Progenitor cell of endocrine pancreas (in vitro differentiated cells): ENCODE data around the gene MAPKAPK3. TPM values are rescaled to one million over a fixed set of nuclear protein-coding genes. Genes with fewer than 3 reads are reported as not detected.

Experiments used
- DNase-seq: peaks from one replicate; pipeline ENCODE4 v3.0.0; 2021; ENCODE audit warnings: low spot score; ENCODE audit not compliant: unreplicated experiment
- H3K27ac Mint-ChIP-seq: 2 replicates; pipeline ENCODE4 v1.8.0; 2021; ENCODE audit warnings: mild to moderate bottlenecking, moderate library complexity, mixed read lengths
- H3K27me3 Mint-ChIP-seq: 2 replicates; pipeline ENCODE4 v1.8.0; 2021; ENCODE audit warnings: mixed read lengths
- H3K36me3 Mint-ChIP-seq: 2 replicates; pipeline ENCODE4 v1.8.0; 2022; ENCODE audit warnings: mixed read lengths; ENCODE audit not compliant: insufficient read depth
- H3K4me1 Mint-ChIP-seq: 2 replicates; pipeline ENCODE4 v1.8.0; 2021; ENCODE audit warnings: low read depth, mixed read lengths
- H3K4me3 Mint-ChIP-seq: 2 replicates; pipeline ENCODE4 v1.8.0; 2021; ENCODE audit warnings: low read depth, mild to moderate bottlenecking, moderate library complexity, mixed read lengths
- H3K9me3 Mint-ChIP-seq: 2 replicates; pipeline ENCODE4 v1.8.0; 2021; ENCODE audit warnings: low read depth, mixed read lengths
- total RNA-seq: library from RNA; stranded (reverse); gene quantifications from 2 replicates; pipeline ENCODE4 v1.2.1, GENCODE V29; 2021
- TF ChIP-seq, protein P1 (sequence below): fragments of 200-600 bp; sonication (generic); IDR thresholded peaks from one replicate; pipeline ENCODE4 v1.5.0; 2021; ENCODE audit warnings: antibody characterized with exemption, mild to moderate bottlenecking; ENCODE audit not compliant: unreplicated experiment

The MAPKAPK3 gene
- total RNA-seq, 1 donor from 2014 or later: 40.8 TPM

DNA sequence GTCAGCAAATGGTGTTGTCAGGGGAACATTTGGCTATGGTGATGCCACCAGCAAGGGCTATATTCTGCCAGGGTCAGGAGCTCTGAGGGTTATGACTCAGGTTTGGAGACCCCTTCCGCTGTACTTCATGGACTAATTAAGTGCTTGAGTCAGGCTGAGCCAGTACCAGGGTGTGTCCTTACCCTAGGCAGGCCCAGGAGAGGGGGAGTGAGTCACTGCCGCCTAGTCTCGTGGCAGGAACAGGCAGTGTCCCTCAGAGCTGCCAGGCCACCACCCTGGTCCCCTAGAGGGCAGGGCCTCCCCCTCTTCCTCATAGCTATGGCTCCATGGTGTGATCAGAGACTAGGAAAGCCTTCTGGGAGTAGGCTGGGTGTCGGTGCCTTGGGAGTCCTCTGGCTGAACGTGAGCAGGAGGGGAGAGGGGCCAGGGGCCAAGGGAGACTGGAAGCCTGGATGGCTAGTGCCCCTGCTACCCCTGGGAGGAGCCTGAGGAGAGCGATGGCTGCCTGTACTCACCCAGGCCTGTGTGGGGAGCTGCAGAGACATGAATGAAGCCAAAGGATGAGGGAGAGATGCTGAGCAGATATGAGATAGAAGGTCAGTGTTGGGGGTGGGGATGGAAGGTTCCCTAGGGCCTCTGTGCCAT is 10.6 kb downstream of the MAPKAPK3 start:
- Mint-ChIP-seq H3K4me3 (no peak overlapping the region), H3K36me3 (no peaks in the 10 kb centered on the region), H3K9me3 (no peaks in the 10 kb centered on the region), H3K27me3 (no peaks in the 10 kb centered on the region), H3K27ac (no peak overlapping the region), H3K4me1 (peaks cover 1% of the 10 kb centered on the region)
- no peak for DNase-seq
- TF ChIP-seq, protein P1, sequence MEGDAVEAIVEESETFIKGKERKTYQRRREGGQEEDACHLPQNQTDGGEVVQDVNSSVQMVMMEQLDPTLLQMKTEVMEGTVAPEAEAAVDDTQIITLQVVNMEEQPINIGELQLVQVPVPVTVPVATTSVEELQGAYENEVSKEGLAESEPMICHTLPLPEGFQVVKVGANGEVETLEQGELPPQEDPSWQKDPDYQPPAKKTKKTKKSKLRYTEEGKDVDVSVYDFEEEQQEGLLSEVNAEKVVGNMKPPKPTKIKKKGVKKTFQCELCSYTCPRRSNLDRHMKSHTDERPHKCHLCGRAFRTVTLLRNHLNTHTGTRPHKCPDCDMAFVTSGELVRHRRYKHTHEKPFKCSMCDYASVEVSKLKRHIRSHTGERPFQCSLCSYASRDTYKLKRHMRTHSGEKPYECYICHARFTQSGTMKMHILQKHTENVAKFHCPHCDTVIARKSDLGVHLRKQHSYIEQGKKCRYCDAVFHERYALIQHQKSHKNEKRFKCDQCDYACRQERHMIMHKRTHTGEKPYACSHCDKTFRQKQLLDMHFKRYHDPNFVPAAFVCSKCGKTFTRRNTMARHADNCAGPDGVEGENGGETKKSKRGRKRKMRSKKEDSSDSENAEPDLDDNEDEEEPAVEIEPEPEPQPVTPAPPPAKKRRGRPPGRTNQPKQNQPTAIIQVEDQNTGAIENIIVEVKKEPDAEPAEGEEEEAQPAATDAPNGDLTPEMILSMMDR: no peak

DNA sequence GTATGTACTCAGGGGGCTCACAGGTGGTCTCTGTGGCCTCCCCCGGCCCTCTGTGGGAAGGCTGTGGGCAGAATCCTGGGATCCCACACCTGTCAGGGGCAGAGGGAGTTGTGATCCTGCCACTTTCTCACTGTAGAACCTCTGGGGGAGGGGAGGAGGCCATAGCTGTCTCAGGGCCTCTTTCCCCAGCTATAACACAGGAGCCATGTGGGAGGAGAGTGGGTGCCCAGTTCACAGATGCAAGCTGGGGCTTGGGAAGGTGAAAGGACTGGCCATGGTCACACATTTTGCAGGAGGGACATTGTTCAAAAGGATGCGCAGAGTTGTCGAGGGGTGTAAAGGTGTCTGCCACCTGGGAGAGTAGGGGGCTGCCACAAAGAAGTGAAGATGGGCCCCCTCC is 11.7 kb downstream of the MAPKAPK3 start:
- H3K4me3 Mint-ChIP-seq: no peak overlapping the region
- peaks cover 1% of the 10 kb centered on the region for H3K4me1 Mint-ChIP-seq
- TF ChIP-seq, protein P1: no peak
- DNase-seq: no peak
- no peaks in the 10 kb centered on the region for H3K9me3 Mint-ChIP-seq
- no peaks in the 10 kb centered on the region for H3K36me3 Mint-ChIP-seq
- no peaks in the 10 kb centered on the region for H3K27me3 Mint-ChIP-seq
- H3K27ac Mint-ChIP-seq: no peak overlapping the region

DNA sequence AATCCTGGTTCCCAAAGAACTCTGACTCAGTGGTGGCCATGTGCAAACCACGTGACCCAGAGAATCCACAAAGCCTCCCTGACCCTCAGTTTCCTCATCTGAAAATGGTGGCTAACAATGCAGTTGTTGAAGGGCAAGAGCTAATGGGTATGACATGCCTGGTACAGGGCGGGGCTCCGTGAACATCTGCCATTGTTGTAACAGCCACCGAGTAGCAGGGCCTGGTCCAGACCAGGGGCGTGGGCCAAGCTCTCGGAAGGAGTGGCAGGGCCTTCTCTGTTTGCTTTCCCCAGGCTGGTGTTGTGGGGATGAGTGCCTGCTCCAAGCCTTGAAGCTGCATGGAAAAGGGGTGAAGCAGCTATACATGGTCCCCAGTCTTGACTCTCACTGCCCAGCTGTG is 13.4 kb downstream of the MAPKAPK3 start:
- Mint-ChIP-seq H3K36me3 (no peaks in the 10 kb centered on the region), H3K4me3 (no peak overlapping the region), H3K27ac (no peak overlapping the region), H3K9me3 (no peaks in the 10 kb centered on the region), H3K4me1 (no peaks in the 10 kb centered on the region), H3K27me3 (no peaks in the 10 kb centered on the region)
- TF ChIP-seq, protein P1: no peak
- no peak for DNase-seq

DNA sequence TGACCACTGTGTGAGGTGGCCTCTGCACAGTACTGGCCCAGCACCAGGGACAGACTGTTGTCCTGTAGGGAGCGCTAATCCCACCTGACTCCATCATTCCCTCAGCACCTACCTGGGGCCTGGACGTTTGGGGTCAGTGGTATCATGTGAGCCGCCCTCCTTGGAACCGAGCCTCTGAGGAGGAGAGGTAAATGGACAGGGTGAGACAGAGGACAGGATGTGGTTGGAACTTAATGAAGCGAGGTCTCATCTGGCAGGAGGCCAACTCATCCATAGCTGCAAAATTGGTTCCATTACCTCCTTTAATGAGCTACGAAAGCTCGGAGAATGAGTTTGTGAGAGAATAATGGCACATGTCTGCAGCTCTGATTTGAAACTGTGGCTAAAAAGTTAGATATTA is 13.9 kb downstream of the MAPKAPK3 start:
- TF ChIP-seq, protein P1: no peak
- DNase-seq: no peak
- no peaks in the 10 kb centered on the region for H3K4me1 Mint-ChIP-seq
- no peaks in the 10 kb centered on the region for H3K27me3 Mint-ChIP-seq
- H3K9me3 Mint-ChIP-seq: no peaks in the 10 kb centered on the region
- H3K36me3 Mint-ChIP-seq: no peaks in the 10 kb centered on the region
- H3K27ac Mint-ChIP-seq: no peak overlapping the region
- H3K4me3 Mint-ChIP-seq: no peak overlapping the region

DNA sequence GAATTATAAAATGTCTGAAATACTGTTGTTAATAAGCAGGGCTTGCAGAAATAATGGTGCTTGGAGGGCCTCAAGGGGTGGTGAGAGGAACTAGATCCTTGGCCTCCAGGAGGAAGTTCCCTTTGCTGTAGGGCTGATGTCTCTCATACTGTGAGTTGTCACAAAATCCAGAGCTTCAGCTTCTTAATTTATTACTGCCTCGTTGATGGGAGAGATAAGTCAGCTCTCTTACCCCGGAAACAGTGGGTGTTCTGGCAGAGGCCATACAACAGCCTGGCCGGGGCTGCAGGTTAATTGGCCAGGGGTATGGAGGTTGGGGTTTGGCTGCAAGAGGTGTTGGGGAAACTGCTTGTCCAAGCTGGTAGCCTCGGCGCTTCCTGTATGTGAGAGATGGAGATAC is 15.5 kb downstream of the MAPKAPK3 start:
- Mint-ChIP-seq H3K4me1 (peaks cover 7% of the 10 kb centered on the region), H3K27me3 (no peaks in the 10 kb centered on the region), H3K9me3 (no peaks in the 10 kb centered on the region), H3K4me3 (no peak overlapping the region), H3K36me3 (no peaks in the 10 kb centered on the region), H3K27ac (no peak overlapping the region)
- TF ChIP-seq, protein P1: no peak
- no peak for DNase-seq
